ENCODE results near the gene WAC.

DNA sequence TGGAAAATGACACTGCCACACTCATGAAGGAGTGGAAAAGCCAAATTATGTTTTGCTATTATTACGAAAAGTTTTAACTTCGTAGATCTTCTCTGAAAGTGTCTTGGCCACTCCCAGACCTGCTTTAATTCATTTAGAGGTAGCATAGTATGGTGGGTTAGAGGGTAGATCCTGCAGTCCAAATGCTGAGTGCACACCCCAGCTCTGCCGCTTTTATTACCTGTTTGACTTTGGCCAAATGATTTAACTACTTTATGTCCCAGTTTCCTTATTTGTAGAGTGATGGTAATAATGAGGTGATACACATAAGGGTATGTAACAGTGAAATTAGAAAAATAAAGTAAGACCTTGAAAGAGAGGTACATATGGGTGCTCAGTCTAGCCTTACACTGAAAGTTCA, 23.6 kb upstream of the WAC start:
- no peak for TF ChIP-seq POLR2A (IDR thresholded peaks at IDR 0.05)
- TF ChIP-seq CTCF (IDR thresholded peaks at IDR 0.05), result no peak
- TF ChIP-seq EP300 (IDR thresholded peaks at IDR 0.05), result no peak
